Cardiac fibroblast (primary cell): ENCODE results near the gene PPIF.

Experiments used
- DNase-seq, 2 donors: peaks; one replicate each; pipeline versions ENCODE4 v3.0.0 to v3.0.0-alpha.2; 2010; ENCODE audit warnings: low read depth in 2 of 2
- H3K4me3 ChIP-seq, 2 donors: replicated peaks in 1 of 2; 1 replicate in 1 of 2; 2 replicates in 1 of 2; pipeline ENCODE4 v1.5.1; 2011; ENCODE audit warnings: low read depth in 2 of 2, low read length in 2 of 2, mild to moderate bottlenecking in 2 of 2, moderate library complexity in 1 of 2
- CTCF ChIP-seq: IDR thresholded peaks from one replicate; pipeline ENCODE4 v1.5.1; 2011; ENCODE audit warnings: low read depth, mild to moderate bottlenecking, low read length, inconsistent platforms

Gene PPIF

DNA sequence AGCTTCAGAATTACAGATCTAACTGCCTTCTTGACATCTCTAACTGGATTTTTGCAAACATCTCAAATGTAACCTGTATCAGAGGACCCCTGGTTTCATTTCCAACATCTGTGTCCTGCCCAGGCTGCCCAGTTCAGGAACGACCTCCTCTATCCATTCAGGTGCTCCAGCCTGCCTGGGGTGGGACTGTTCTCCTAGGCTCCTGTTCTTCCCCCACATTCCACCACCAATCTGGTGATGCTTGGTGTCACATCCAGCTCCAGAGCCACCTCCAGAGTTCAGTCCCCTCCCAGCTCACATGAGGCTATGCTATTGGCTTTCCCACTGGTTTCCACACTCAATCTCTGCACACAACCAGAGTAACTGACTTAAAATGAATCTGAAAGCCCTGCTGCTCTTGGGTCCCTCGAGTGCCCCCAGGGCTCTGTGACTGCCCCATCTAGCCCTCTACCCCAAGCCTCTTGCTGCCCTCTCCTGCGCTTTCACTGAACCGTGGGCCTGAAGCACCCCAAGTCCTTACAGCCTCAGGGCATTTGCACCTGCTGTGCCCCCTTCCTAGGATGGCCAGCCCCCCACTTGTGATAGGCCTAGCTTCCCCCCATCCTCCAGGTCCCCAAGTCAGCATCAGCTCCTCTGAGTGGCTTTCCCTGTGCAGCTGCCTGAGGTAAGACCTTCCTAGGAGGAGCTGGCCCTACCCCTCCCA lies 46.1 kb downstream of the PPIF start:
- no peak for TF ChIP-seq CTCF
- H3K4me3 ChIP-seq: no peak overlapping the region
- DNase-seq: no peak

DNA sequence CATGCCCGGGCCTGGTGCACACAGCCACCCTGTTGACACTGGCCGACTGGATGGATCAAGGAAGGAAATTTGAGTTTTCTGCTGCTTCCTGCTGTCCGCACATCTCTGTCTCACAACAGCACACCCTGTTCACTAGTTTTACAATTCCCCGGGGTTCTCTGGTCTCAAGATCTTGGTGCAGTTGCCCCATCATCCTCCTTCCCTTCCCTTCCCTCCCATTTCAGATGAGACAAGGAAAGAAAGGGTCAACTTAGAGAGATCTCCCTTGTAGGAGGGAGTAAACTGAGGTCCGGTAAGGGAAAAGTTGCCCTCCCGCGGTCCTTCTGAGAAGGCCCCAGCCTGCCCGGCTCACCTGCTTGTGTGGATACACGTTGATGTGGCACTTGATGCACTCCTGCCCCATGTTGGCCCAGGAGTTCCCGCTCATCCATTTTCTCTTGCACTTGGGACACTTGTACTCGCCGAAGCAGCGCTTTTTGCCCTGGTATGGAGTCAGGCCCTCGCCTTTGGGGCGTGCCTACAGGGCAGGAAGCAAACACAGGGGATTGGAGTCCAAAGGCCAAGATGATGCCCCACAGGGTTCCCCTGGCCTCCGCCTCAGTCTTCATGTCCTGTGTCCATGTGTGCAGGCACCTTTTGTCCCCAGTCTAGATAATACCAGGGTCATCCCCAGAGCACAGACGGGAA lies 46.8 kb downstream of the PPIF start:
- no peak for TF ChIP-seq CTCF
- DNase-seq: no peak
- H3K4me3 ChIP-seq: no peak overlapping the region

GRCh38 chr10:79394664-79395063 lies 47.4 kb downstream of the PPIF start:
- no peak for DNase-seq
- no peak overlapping the region for H3K4me3 ChIP-seq
- no peak for TF ChIP-seq CTCF

DNA sequence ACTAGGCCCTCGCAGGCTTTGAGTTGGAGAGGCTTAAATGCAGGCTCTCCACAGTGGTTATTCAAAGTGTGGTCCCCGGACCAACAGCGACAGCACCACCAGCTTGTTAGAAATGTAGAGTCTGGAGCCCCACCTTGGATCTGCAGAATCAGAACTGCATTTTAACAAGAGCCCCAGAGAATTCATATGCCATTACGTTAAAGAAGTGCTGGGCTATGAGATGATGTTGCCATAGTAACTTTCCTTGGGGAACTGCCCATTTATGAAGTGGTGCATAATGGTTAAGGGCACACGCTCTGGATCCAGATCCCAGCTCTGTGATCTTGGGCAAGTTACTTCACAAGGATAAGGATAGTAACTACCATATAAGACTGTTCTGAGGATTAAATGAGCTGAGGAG lies 49.3 kb downstream of the PPIF start:
- no peak for DNase-seq
- no peak for TF ChIP-seq CTCF
- no peak overlapping the region for H3K4me3 ChIP-seq

- H3K4me3 ChIP-seq: no peak overlapping the region
- no peak for DNase-seq
- no peak for TF ChIP-seq CTCF
Observed at GRCh38 chr10:79397051-79397450, 49.8 kb downstream of the PPIF start.

DNA sequence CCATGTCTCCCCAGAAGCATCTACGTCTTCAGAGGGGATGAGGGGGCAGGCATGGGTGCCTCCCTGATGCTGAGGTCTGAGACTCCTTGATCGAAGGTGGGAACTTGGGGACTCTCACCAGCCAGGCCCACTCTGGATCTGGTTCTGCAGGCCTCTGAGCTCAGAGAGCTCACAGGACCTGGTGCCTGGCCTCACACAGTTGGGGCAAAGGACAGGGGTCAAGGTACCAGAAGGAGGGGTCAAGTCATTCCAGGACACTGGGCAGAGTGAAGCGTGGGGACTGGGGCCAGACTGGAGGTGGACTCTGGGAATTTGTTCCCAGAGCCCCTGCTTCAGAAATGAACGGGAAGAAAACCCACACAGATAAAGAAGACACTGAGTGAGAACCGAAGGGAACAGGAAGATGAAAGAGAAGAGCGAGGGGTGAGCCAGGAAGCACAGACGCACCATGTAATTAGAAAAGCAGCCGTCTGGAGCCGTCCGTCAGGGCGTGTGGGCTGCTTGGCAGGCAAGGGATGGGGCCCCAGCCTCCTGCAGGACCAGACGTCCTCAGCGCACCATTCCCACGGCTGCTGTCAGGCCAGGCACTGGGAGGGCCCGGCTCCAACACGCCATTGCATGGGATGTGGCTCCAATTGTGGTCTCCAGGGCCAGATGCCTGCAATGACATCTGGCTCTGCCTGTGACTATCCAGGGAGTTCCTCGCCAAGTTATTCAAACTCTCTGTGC lies 50.5 kb downstream of the PPIF start:
- TF ChIP-seq CTCF: no peak
- DNase-seq: peak in 1 of 2 donors; percentile 80
- H3K4me3 ChIP-seq: no peak overlapping the region
